NB4 (cell line): ENCODE results near the gene CRADD.

Experiments used
- DNase-seq: peaks from one replicate; pipeline ENCODE4 v3.0.0; 2010; ENCODE audit warnings: low read depth
- H3K4me3 ChIP-seq: one replicate; pipeline ENCODE4 v1.5.1; 2011; ENCODE audit warnings: mild to moderate bottlenecking, low read depth, low read length, moderate library complexity
- CTCF ChIP-seq: IDR thresholded peaks from one replicate; pipeline ENCODE4 v1.5.1; 2012; ENCODE audit warnings: low read depth, low read length
- MYC ChIP-seq: IDR thresholded peaks from 2 replicates; pipeline ENCODE4 v1.6.1; 2011; ENCODE audit warnings: low read depth, low read length
- POLR2A ChIP-seq: IDR thresholded peaks from 2 replicates; pipeline ENCODE4 v1.6.1; 2011; ENCODE audit warnings: mild to moderate bottlenecking; ENCODE audit not compliant: insufficient read length; ENCODE audit errors: extremely low read depth
- TF ChIP-seq, protein P1 (sequence below): IDR thresholded peaks from 2 replicates; pipeline ENCODE4 v1.6.1; 2011; ENCODE audit warnings: low read depth, low read length

CRADD gene

GRCh38 chr12:93851257-93851671, 174.1 kb downstream of the CRADD start:
- no peak overlapping the region for H3K4me3 ChIP-seq
- DNase-seq, result peak; percentile 85
- TF ChIP-seq POLR2A (no peak), MYC (0 out of 2 replicates have a peak, but pooled peaks have one; percentile 19)

GRCh38 chr12:93852173-93852591, 175.0 kb downstream of the CRADD start:
- TF ChIP-seq POLR2A (no peak), MYC (no peak), CTCF (no peak)
- TF ChIP-seq, protein P1, sequence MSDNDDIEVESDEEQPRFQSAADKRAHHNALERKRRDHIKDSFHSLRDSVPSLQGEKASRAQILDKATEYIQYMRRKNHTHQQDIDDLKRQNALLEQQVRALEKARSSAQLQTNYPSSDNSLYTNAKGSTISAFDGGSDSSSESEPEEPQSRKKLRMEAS, result no peak
- no peak overlapping the region for H3K4me3 ChIP-seq
- DNase-seq, result no peak

GRCh38 chr12:93853698-93854478, 176.7 kb downstream of the CRADD start:
- TF ChIP-seq CTCF (no peak), MYC (no peak), POLR2A (no peak)
- TF ChIP-seq, protein P1, result no peak
- H3K4me3 ChIP-seq, result no peak overlapping the region
- peak; percentile 30 for DNase-seq

DNA sequence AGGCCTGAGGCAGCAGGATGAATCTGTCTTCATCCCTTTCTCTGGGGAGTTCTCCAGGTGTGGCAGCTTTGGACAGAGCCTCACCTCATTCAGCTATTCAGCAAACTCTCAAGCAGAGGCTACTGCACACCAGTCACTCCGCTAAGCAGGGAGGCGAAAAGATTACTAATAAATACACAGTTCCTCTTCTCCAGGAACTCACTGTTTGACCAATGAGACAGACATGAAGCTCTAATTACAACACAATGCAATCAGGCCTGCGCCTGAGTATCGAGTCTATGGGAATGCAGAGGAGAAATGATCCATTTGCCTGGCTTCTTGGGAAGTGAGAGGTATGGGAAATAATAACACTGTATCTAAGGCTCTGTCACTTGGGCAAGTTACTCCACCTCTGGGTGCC, 178.1 kb downstream of the CRADD start:
- TF ChIP-seq MYC, result no peak
- no peak for TF ChIP-seq CTCF
- TF ChIP-seq POLR2A, result no peak
- TF ChIP-seq, protein P1, result no peak
- no peak for DNase-seq
- H3K4me3 ChIP-seq, result no peak overlapping the region

DNA sequence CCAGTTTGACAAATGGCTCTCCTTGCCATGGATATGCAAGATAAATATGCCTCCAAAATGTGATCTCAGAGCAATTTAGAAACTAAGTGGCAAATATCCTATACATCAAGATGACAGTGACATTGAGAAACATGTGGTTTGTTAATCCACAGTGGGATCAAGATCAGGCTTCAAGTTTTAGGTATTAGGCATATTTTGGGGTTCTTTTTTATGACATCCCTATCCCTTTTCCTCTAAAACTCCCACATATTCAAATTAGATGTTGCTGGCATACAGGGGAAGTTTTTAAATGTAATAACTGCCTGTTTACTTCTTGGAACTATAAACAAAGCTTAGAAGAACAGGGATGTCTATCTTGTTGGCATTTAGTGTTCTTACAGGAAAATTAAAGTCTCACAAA, 179.4 kb downstream of the CRADD start:
- H3K4me3 ChIP-seq, result no peak overlapping the region
- DNase-seq, result no peak
- TF ChIP-seq MYC (no peak), CTCF (no peak), POLR2A (no peak)
- TF ChIP-seq, protein P1, result no peak

- no peak overlapping the region for H3K4me3 ChIP-seq
- peak; percentile 18 for DNase-seq
- TF ChIP-seq CTCF (no peak), MYC (no peak), POLR2A (no peak)
- TF ChIP-seq, protein P1, result no peak
Observed at GRCh38 chr12:93857279-93857938, 180.2 kb downstream of the CRADD start.
